ENCODE measurements around the gene UBR4.

UBR4 gene

DNA sequence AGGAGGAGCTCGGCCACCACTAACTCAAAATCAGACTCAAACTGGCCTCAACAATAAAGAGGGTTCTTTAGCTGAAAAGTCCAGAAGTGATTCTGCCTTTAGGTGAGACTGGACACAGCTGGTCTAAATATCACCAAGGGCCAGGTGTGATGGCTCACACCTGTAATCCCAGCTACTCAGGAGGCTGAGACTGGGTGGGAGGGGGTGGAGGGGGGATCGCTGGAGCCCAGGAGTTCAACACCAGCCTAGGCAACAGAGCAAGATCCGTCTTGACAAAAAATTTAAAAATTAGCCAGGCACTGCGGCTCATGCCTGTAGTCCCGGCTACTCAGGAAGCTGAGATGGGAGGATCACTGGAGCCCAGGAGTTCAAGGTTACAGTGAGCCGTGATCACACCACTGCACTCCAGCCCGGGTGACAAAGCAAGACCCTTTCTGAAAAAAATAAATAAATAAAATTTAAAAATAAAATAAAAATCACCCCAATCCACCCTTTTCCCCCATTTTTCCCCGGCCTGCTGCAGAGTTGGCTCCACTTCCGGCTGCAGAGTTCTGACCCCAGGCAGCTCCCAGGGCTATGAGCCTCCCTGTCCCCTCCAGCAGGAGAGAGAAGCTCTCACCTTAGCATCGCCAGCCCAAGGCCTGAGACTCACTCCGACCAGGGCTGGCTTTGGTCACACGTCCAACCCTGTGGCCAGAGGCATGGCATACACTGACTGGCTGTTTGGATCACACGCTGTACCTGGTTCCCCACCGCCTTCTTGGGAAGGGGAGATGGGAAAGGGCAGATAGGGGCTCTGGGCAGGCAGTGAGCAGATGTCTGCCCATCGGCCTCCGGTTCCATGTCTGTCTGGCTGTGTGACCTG lies 166.3 kb downstream of the UBR4 start:
- Histone ChIP-seq H3K9ac (ENCODE audit: low read length) (no peak overlapping the region), H4K20me1 (ENCODE audit: insufficient read depth, low read length) (no peaks in the 10 kb centered on the region), H3F3A (ENCODE audit: insufficient read depth, low read length) (no peaks in the 10 kb centered on the region), H3K27me3 (replicated peaks; ENCODE audit: insufficient read depth, low read length) (peaks cover 87% of the 10 kb centered on the region), H3K9me2 (replicated peaks; ENCODE audit: insufficient read depth, low read length) (no peaks in the 10 kb centered on the region), H3K4me3 (ENCODE audit: low read length) (no peak overlapping the region), H3K4me1 (ENCODE audit: low read length) (no peaks in the 10 kb centered on the region), H3K27ac (ENCODE audit: low read length) (no peak overlapping the region), H3K9me3 (replicated peaks; ENCODE audit: insufficient read depth, low read length) (no peaks in the 10 kb centered on the region), H3K36me3 (replicated peaks; ENCODE audit: insufficient read depth, low read length) (no peaks in the 10 kb centered on the region), H3K79me2 (ENCODE audit: low read length) (no peaks in the 10 kb centered on the region), H2AFZ (ENCODE audit: low read length) (no peak overlapping the region), H3K4me2 (ENCODE audit: low read depth, low read length) (no peak overlapping the region)
- TF ChIP-seq EZH2 (optimal IDR thresholded peaks at IDR 0.05; ENCODE audit: low read depth, low read length) (no peak), EZH2phosphoT487 (IDR thresholded peaks at IDR 0.05; ENCODE audit: low read length) (no peak)
- TF ChIP-seq, protein P1, sequence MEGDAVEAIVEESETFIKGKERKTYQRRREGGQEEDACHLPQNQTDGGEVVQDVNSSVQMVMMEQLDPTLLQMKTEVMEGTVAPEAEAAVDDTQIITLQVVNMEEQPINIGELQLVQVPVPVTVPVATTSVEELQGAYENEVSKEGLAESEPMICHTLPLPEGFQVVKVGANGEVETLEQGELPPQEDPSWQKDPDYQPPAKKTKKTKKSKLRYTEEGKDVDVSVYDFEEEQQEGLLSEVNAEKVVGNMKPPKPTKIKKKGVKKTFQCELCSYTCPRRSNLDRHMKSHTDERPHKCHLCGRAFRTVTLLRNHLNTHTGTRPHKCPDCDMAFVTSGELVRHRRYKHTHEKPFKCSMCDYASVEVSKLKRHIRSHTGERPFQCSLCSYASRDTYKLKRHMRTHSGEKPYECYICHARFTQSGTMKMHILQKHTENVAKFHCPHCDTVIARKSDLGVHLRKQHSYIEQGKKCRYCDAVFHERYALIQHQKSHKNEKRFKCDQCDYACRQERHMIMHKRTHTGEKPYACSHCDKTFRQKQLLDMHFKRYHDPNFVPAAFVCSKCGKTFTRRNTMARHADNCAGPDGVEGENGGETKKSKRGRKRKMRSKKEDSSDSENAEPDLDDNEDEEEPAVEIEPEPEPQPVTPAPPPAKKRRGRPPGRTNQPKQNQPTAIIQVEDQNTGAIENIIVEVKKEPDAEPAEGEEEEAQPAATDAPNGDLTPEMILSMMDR (IDR thresholded peaks at IDR 0.05; ENCODE audit: low read length) = no peak
- no peak for DNase-seq

DNA sequence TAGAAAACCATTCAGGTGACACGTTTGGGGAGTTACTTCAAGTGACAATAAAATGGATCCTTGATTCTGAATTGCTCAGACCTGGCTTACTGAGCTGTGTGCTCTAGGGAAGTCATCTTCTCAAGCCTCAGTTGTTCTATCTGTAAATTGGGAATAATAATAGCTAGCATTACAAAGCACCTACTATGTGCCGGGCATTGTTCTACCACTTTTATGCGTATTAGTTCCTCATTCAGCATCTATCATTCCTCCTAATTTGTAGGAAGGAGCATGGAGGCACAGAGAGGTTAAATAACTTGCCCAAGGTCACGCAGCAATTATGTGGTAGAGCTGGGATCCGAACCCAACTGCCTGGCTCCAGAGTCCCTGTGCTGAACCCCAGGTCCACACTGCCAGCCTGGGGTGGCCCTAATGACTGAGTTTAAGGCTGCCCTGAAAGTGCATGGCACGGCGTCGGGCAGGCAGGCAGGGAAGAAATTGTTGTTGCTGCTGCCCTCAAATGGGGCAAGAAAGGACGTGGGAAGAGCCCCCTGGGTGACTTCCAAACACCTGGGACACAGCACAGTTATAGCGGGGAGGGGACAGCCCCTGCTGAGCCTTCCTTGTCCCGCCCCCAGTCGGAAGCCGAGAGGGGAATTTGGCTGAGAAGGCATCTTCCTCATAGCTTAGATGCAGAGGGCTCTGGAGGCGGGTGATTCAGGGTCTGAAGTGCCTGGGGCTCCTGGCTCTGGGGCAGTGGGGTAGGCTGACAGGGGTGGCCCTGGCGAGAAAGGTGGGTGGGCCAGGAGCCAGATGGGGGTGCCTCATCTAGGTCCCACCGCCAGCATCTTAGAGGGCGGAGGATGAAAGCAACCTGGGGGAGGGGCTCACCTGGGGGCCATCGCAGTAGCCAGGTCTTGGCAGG lies 167.1 kb downstream of the UBR4 start:
- H3K36me3 ChIP-seq (replicated peaks; ENCODE audit: insufficient read depth, low read length) = no peaks in the 10 kb centered on the region
- TF ChIP-seq EZH2 (optimal IDR thresholded peaks at IDR 0.05; ENCODE audit: low read depth, low read length) (no peak), EZH2phosphoT487 (IDR thresholded peaks at IDR 0.05; ENCODE audit: low read length) (no peak)
- TF ChIP-seq, protein P1 (IDR thresholded peaks at IDR 0.05; ENCODE audit: low read length) = no peak
- peaks cover 96% of the 10 kb centered on the region for H3K27me3 ChIP-seq (replicated peaks; ENCODE audit: insufficient read depth, low read length)
- no peaks in the 10 kb centered on the region for H3F3A ChIP-seq (ENCODE audit: insufficient read depth, low read length)
- H3K9me2 ChIP-seq (replicated peaks; ENCODE audit: insufficient read depth, low read length) = no peaks in the 10 kb centered on the region
- no peak overlapping the region for H3K4me3 ChIP-seq (ENCODE audit: low read length)
- H3K9ac ChIP-seq (ENCODE audit: low read length) = no peak overlapping the region
- no peaks in the 10 kb centered on the region for H4K20me1 ChIP-seq (ENCODE audit: insufficient read depth, low read length)
- H3K9me3 ChIP-seq (replicated peaks; ENCODE audit: insufficient read depth, low read length) = no peaks in the 10 kb centered on the region
- no peak for DNase-seq
- H3K79me2 ChIP-seq (ENCODE audit: low read length) = no peaks in the 10 kb centered on the region
- H2AFZ ChIP-seq (ENCODE audit: low read length) = no peak overlapping the region
- no peak overlapping the region for H3K4me2 ChIP-seq (ENCODE audit: low read depth, low read length)
- no peaks in the 10 kb centered on the region for H3K4me1 ChIP-seq (ENCODE audit: low read length)
- no peak overlapping the region for H3K27ac ChIP-seq (ENCODE audit: low read length)

DNA sequence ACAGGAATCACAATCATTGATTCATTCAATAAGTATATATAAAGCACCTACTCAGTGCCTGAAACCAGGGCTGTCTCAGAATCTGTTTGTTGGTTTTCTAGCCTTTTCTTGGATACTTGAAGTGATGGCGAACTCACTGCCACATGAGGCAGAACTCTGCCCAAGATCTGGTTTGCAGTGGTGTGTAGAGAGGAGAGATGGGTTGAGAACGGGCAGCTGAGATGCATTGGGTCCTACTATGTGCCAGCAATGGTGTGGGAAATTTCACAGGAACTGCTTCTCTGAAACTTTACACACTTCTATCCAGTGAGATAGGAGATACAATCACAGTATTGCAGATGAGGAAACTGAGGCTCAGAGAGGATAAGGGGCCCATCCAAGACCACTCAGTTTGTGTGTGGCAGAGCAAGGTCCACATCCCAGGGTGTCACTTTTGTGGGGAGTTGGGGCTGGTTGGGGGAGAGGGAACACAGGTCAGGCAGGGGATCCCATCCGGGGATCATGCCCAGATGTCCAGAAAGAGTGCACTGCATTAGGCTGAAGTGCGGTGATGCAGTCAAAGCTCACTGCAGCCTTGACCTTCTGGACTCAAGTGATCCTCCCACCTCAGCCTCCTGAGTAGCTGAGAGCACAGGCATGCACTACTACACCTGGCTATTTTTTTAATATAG lies 169.9 kb downstream of the UBR4 start:
- Histone ChIP-seq H3K27me3 (replicated peaks; ENCODE audit: insufficient read depth, low read length) (peaks cover 97% of the 10 kb centered on the region), H3K9me3 (replicated peaks; ENCODE audit: insufficient read depth, low read length) (no peaks in the 10 kb centered on the region), H3F3A (ENCODE audit: insufficient read depth, low read length) (no peaks in the 10 kb centered on the region), H3K9me2 (replicated peaks; ENCODE audit: insufficient read depth, low read length) (no peaks in the 10 kb centered on the region), H2AFZ (ENCODE audit: low read length) (no peak overlapping the region), H4K20me1 (ENCODE audit: insufficient read depth, low read length) (no peaks in the 10 kb centered on the region), H3K27ac (ENCODE audit: low read length) (no peak overlapping the region), H3K79me2 (ENCODE audit: low read length) (no peaks in the 10 kb centered on the region), H3K9ac (ENCODE audit: low read length) (no peak overlapping the region), H3K36me3 (replicated peaks; ENCODE audit: insufficient read depth, low read length) (no peaks in the 10 kb centered on the region), H3K4me3 (ENCODE audit: low read length) (no peak overlapping the region), H3K4me2 (ENCODE audit: low read depth, low read length) (no peak overlapping the region), H3K4me1 (ENCODE audit: low read length) (no peaks in the 10 kb centered on the region)
- no peak for DNase-seq
- TF ChIP-seq EZH2 (optimal IDR thresholded peaks at IDR 0.05; ENCODE audit: low read depth, low read length) (no peak), EZH2phosphoT487 (IDR thresholded peaks at IDR 0.05; ENCODE audit: low read length) (no peak)
- TF ChIP-seq, protein P1 (IDR thresholded peaks at IDR 0.05; ENCODE audit: low read length) = no peak
